GM18499 (cell line): ENCODE results near the gene COL26A1.
"Not testable (repeated sequence)": the region's sequence is repeated elsewhere in the genome, so short reads cannot be mapped to it uniquely, and the experiment has no call there.

Source experiments
- ATAC-seq: cut with Tn5 transposase; IDR thresholded peaks from one replicate; pipeline ENCODE4 v1.9.1; 2021; ENCODE audit warnings: moderate number of reproducible peaks; ENCODE audit not compliant: insufficient read depth, unreplicated experiment

COL26A1 gene

DNA sequence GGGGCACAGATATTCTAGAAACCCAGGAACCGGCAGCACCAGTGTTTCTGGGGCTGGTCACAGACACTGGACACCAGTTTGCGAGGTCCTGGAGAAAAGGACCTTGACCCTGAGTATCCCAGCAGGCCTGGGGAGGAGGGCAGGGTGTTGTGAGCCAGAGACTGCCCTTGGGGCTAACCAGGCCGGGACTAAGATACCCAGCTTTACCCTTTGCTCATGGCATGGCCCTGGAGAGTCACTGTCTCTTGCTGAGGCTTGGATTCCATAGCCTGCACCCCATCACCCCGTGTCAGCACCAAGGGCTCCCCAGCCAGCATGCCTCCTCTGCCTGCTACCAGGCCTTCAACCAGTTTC lies 124.4 kb downstream of the COL26A1 start:
- ATAC-seq, result no peak

- ATAC-seq, result no peak
These were observed 125.1 kb downstream of the COL26A1 start for GRCh38 chr7:101487753-101488152.

DNA sequence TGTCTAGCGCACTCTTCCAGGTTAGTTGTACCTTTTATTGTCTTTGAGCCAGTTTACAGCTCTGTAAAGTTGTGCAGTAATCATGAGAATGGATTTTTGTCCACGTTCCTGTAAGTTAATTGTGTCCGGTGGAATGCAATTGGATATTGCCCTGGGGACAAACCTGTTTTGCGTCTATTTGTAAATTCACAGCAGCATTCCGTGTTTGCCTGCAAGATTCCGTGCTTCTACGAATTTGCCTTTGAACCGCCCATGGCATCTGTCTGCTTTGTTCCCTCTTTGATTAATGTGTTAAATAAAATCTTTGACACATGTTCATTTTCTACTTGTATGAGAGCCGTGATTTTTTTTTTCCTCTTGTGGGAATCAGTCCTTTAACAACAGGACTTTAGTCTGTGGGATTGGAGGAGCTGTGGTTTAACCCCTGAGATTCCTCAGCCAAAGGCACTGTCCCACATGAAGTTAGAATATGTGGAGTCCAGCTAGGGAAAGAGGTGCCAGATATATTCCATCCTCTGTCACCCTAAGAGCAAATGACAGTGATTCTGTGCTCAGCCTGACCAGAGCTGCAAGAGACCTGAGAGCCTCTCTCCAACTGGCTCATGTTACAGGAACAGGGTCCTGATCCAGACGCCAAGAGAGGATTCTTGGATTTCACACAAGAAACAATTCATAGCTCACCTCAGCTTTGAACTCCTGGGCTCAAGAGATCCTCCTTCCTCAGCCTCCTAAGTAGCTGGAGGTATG lies 126.3 kb downstream of the COL26A1 start:
- no peak for ATAC-seq

DNA sequence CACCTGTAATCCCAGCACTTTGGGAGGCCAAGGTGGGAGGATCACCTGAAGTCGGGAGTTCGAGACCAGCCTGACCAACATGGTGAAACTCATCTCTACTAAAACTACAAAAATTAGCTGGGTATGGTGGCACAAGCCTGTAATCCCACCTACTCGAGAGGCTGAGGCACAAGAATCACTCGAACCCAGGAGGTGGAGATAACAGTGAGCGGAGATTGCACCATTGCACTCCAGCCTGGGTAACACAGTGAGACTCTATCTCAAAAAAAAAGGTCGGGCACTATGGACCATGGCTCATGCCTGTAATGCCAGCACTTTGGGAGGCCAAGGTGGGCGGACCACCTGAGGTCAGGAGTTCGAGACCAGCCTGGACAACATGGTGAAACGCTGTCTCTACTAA lies 127.8 kb downstream of the COL26A1 start:
- not testable (repeated sequence) for ATAC-seq

DNA sequence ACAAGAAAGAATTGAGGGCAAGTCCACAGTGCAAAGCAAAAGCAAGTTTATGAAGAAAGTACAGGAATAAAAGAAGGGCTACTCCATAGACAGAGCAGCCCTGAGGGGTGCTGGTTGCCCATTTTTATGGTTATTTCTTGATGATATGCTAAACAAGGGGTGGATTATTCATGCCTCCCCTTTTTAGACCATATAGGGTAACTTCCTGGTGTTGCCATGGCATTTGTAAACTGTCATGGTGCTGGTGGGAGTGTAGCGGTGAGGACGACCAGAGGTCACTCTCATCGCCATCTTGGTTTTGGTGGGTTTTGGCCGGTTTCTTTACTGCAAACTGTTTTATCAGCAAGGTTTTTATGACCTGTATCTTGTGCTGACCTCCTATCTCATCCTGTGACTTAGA lies 128.8 kb downstream of the COL26A1 start:
- not testable (repeated sequence) for ATAC-seq

GRCh38 chr7:101494602-101495329 lies 132.1 kb downstream of the COL26A1 start:
- ATAC-seq, result no peak

- no peak for ATAC-seq
These were observed 133.3 kb downstream of the COL26A1 start for GRCh38 chr7:101496017-101496416.

- no peak for ATAC-seq
These were observed 138.7 kb downstream of the COL26A1 start for GRCh38 chr7:101501351-101501750.

- ATAC-seq, result no peak
These were observed 139.9 kb downstream of the COL26A1 start for GRCh38 chr7:101502466-101503098.

- ATAC-seq, result not testable (repeated sequence)
These were observed 142.8 kb downstream of the COL26A1 start for GRCh38 chr7:101505510-101505909.

- ATAC-seq, result no peak
These were observed 143.9 kb downstream of the COL26A1 start for GRCh38 chr7:101506531-101506930.

DNA sequence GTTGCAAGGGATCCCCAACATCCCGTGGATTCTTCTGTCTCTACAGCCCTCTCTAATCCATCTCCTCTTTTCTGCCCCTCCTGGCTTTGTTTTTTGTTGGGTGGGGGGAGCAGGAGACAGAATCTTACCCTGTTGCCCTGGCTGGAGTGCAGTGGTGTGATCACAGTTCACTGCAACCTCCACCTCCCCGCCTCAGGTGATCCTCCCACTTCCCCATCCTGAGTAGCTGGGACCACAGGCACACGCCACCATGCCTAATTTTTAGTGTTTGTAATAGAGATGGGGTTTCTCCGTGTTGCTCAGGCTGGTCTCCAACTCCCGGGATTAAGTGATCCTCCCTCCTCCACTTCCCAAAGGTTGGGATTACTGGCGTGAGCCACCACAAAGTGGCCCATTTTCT lies 144.7 kb downstream of the COL26A1 start:
- no peak for ATAC-seq

GRCh38 chr7:101507791-101508252 lies 145.1 kb downstream of the COL26A1 start:
- no peak for ATAC-seq

DNA sequence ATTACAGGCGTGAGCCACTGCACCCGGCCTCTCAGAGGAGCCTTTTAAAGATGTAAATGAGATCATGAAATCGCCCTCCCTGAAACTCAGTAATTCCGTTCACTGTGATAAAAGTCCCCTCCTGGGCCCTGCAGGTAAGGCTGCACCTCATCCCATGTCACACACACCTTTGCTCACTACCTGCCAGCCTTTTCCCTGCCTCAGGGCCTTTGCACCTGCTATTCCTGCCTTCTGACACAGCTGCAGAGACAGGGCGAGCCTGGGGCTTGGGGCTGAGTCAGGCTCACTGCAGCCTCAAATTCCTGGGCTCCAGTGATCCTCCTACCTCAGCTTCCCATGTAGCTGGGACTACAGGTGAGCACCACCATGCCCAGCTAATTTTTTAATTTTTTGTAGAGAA lies 147.6 kb downstream of the COL26A1 start:
- no peak for ATAC-seq

GRCh38 chr7:101511965-101512364 lies 149.3 kb downstream of the COL26A1 start:
- ATAC-seq, result no peak

DNA sequence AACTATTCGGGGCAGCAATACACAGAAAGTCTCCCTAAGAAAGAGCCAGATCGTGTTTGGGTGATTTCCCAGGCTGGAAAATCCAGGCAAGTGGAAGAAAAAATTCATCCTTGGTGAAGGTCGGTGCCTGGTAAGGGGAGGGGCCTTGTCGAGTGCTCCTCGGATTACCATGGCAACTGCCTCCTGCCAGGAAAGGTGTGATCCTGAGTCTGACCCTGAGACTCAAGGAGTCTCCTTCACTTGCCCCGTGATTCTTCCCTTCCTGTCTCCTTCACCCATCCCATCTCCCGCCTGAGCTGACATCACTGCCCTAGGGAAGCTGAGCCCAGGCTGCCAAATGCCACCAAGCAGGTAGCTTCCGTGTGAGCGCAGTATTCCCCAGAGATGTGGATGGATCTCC lies 154.2 kb downstream of the COL26A1 start:
- ATAC-seq, result no peak

DNA sequence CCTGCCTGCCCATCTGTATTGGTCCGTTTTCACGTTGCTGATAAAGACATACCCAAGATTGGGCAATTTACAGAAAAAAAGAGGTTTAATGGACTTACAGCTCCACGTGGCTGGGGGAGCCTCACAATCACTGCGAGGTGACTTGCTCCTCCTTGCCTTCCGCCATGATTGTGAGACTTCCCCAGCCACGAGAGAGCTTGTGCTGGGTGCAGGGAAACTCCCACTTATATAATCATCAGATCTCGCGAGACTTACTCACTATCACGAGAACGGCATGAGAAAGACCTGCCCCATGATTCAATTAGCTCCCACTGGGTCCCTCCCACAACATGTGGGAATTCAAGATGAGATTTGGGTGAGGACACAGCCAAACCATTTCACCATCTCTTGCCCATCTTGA lies 154.6 kb downstream of the COL26A1 start:
- no peak for ATAC-seq

- ATAC-seq, result no peak
These were observed 155.7 kb downstream of the COL26A1 start for GRCh38 chr7:101518336-101518735.

- ATAC-seq, result no peak
These were observed 156.8 kb downstream of the COL26A1 start for GRCh38 chr7:101519324-101520023.

GRCh38 chr7:101521430-101521925 lies 158.8 kb downstream of the COL26A1 start:
- ATAC-seq, result no peak

DNA sequence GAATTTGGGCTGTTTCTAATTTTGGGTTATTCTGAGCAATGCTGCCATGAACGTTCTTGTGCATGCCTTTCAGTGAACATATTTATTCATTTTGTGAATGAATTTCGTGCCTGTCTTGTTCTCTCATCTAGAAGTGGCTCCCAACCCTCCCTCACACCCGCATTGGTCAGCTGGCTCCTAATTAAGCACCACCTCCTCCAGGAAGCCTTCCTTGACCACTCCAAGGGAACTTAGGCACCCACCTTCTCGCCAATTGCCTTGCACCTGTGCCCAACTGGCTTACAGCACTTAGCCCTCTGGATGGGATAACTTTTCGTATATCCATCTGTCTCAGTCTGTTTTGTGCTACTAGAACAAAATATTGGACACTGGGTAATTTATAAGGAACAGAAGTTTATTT lies 159.3 kb downstream of the COL26A1 start:
- no peak for ATAC-seq
